IMR-90 (cell line): ENCODE results near the gene CSNK2A2. TPM values are rescaled to one million over a fixed set of nuclear protein-coding genes. Genes with fewer than 3 reads are reported as not detected.

Source experiments
- ATAC-seq: fragments of 200-7000 bp; cut with Tn5 transposase; 2 replicates; pipeline ENCODE4 v1.9.1; 2020; ENCODE audit warnings: low read depth, mild to moderate bottlenecking, moderate library complexity
- BruUV-seq: library from RNA; stranded (reverse); fragments of 400-500 nt; replicated peaks from 2 replicates; lab custom pipeline; 2021; lab: Mats Ljungman, UMichigan
- CTCF ChIA-PET: fragments of 300-600 bp; formaldehyde crosslinking; extraction: SDS; loops from one replicate; lab custom pipeline; 2021; ENCODE audit warnings: antibody characterized with exemption; lab: Yijun Ruan, JAX
- POLR2A ChIA-PET: fragments of 300-600 bp; sonication (Branson Sonifier 250); formaldehyde crosslinking; loops from one replicate; lab custom pipeline; 2022; ENCODE audit warnings: antibody characterized with exemption; ENCODE audit not compliant: unreplicated experiment; lab: Charles Lee
- DNase-seq: peaks from one replicate; pipeline ENCODE4 v3.0.0; 2013
- H2AFZ ChIP-seq: replicated peaks from 2 replicates; pipeline ENCODE3; 2013; ENCODE audit warnings: low read length, mild to moderate bottlenecking; ENCODE audit not compliant: poor library complexity
- H2AK5ac ChIP-seq: 2 replicates; pipeline ENCODE4 v1.6.1; 2013; ENCODE audit warnings: low read depth, low read length, inconsistent platforms
- H2AK9ac ChIP-seq: replicated peaks from 2 replicates; pipeline ENCODE3; 2013; ENCODE audit warnings: mild to moderate bottlenecking, low read depth, low read length, moderate library complexity; ENCODE audit not compliant: poor library complexity
- H2BK120ac ChIP-seq: 2 replicates; pipeline ENCODE4 v1.6.1; 2013; ENCODE audit warnings: low read depth, low read length, inconsistent platforms
- H2BK15ac ChIP-seq: 3 replicates; pipeline ENCODE4 v1.6.1; 2013; ENCODE audit warnings: low read depth, low read length, inconsistent platforms
- H2BK20ac ChIP-seq: 2 replicates; pipeline ENCODE4 v1.6.1; 2013; ENCODE audit warnings: low read depth, mild to moderate bottlenecking, inconsistent platforms, low read length, moderate library complexity
- H2BK5ac ChIP-seq: 2 replicates; pipeline ENCODE4 v1.6.1; 2013; ENCODE audit warnings: mild to moderate bottlenecking, low read depth, low read length, inconsistent platforms; ENCODE audit not compliant: poor library complexity, severe bottlenecking
- H3K14ac ChIP-seq: replicated peaks from 2 replicates; pipeline ENCODE4 v1.6.1; 2013; ENCODE audit warnings: low read depth, low read length, inconsistent platforms
- H3K18ac ChIP-seq: 2 replicates; pipeline ENCODE4 v1.6.1; 2013; ENCODE audit warnings: low read depth, low read length, control low read depth
- H3K23ac ChIP-seq: 2 replicates; pipeline ENCODE4 v1.6.1; 2013; ENCODE audit warnings: low read depth, low read length, inconsistent platforms
- H3K27ac ChIP-seq: 2 replicates; pipeline ENCODE4 v1.5.1; 2013; ENCODE audit warnings: mild to moderate bottlenecking, control low read depth, low read length; ENCODE audit not compliant: insufficient read depth
- H3K27me3 ChIP-seq: 2 replicates; pipeline ENCODE4 v1.6.1; 2013; ENCODE audit warnings: low read length; ENCODE audit not compliant: control insufficient read depth, insufficient read depth
- H3K36me3 ChIP-seq: 2 replicates; pipeline ENCODE4 v1.6.1; 2013; ENCODE audit warnings: low read length, mixed read lengths; ENCODE audit not compliant: control insufficient read depth, insufficient read depth
- H3K4ac ChIP-seq: 2 replicates; pipeline ENCODE4 v1.6.1; 2013; ENCODE audit warnings: low read depth, low read length, inconsistent platforms
- H3K4me1 ChIP-seq: 2 replicates; pipeline ENCODE4 v1.6.1; 2013; ENCODE audit warnings: low read length, mixed read lengths; ENCODE audit not compliant: control insufficient read depth, insufficient read depth
- H3K4me2 ChIP-seq: 2 replicates; pipeline ENCODE4 v1.6.1; 2013; ENCODE audit warnings: low read depth, mild to moderate bottlenecking, control low read depth, low read length, moderate library complexity
- H3K4me3 ChIP-seq: 2 replicates; pipeline ENCODE4 v1.5.1; 2013; ENCODE audit warnings: low read depth, mild to moderate bottlenecking, control low read depth, low read length, moderate library complexity; ENCODE audit not compliant: insufficient read depth
- H3K56ac ChIP-seq: 2 replicates; pipeline ENCODE4 v1.6.1; 2013; ENCODE audit warnings: low read length, inconsistent platforms; ENCODE audit not compliant: insufficient read depth; ENCODE audit errors: extremely low read depth
- H3K79me1 ChIP-seq, 2 experiments: 2 replicates each; pipeline ENCODE4 v1.6.1; 2013; ENCODE audit warnings: low read length in 2 of 2, inconsistent platforms in 1 of 2, low read depth in 1 of 2
- H3K9ac ChIP-seq: 2 replicates; pipeline ENCODE4 v1.6.1; 2013; ENCODE audit warnings: low read depth, low read length, control low read depth
- H3K9me1 ChIP-seq: 2 replicates; pipeline ENCODE4 v1.6.1; 2013; ENCODE audit warnings: low read length, inconsistent platforms; ENCODE audit not compliant: insufficient read depth
- H3K9me3 ChIP-seq: 2 replicates; pipeline ENCODE4 v1.6.1; 2013; ENCODE audit warnings: low read length; ENCODE audit not compliant: control insufficient read depth, insufficient read depth
- H4K20me1 ChIP-seq: 2 replicates; pipeline ENCODE4 v1.6.1; 2013; ENCODE audit warnings: low read length, inconsistent platforms; ENCODE audit not compliant: insufficient read depth
- H4K5ac ChIP-seq: 2 replicates; pipeline ENCODE4 v1.6.1; 2013; ENCODE audit warnings: mild to moderate bottlenecking, low read depth, low read length, control low read depth
- H4K8ac ChIP-seq, 2 experiments: 2 replicates each; pipeline ENCODE4 v1.6.1; 2013; ENCODE audit warnings: low read depth in 2 of 2, low read length in 2 of 2, control low read depth in 1 of 2, inconsistent platforms in 1 of 2
- H4K91ac ChIP-seq: 2 replicates; pipeline ENCODE4 v1.6.1; 2013; ENCODE audit warnings: low read depth, low read length, inconsistent platforms; ENCODE audit not compliant: insufficient read depth
- MAFK ChIP-seq: IDR thresholded peaks from 2 replicates; pipeline ENCODE4 v1.6.1; 2012; ENCODE audit warnings: low read depth, low read length, improper control_type of control experiment
- NFE2L2 ChIP-seq: fragments of 150-350 bp; IDR thresholded peaks from 2 replicates; pipeline ENCODE4 v1.6.1; 2016; ENCODE audit warnings: low read depth, mild to moderate bottlenecking, low read length
- WGBS, 2 experiments: methylation state at CpG; one replicate each; pipeline versions ENCODE4 v1.1.5 to v1.1.7; 2013; ENCODE audit warnings: missing lambda C conversion rate in 2 of 2; ENCODE audit not compliant: insufficient read length in 1 of 2; ENCODE audit errors: extremely low coverage in 2 of 2; 5-methylcytosine and 5-hydroxymethylcytosine counted together
- dilution Hi-C: fragments of 300-500 bp; cut with HindIII; formaldehyde crosslinking; loops from one replicate; pipeline ENCODE4 v1.14.3; 2018; ENCODE audit warnings: low sequenced_read_pairs; ENCODE audit not compliant: unreplicated experiment
- in situ Hi-C: fragments of 300-500 bp; cut with MboI; formaldehyde crosslinking; loops from 3 replicates; pipeline ENCODE4 v1.14.3; 2019; ENCODE audit warnings: low sequenced_read_pairs, inconsistent platforms, mixed read lengths
- intact Hi-C: fragments of 100-400 bp; cut with micrococcal nuclease; formaldehyde crosslinking; loops from 2 replicates; pipeline ENCODE4 v1.10.0; 2022
- polyA plus RNA-seq, 3 experiments: library from polyadenylated mRNA; depleted of rRNA; stranded (reverse); fragments of >200 nt; gene quantifications; 2 replicates each; pipeline ENCODE4 v1.2.3, GENCODE V29; 2012; ENCODE audit warnings: low replicate concordance in 1 of 3
- total RNA-seq: library from RNA; depleted of rRNA; stranded (reverse); fragments of >200 nt; gene quantifications from 2 replicates; pipeline ENCODE4 v1.2.3, GENCODE V29; 2012

The CSNK2A2 gene
- total and polyA plus RNA-seq, 2 of the 4 experiments (the other 2 are of a cell fraction) = 15.6 to 27.5 TPM

DNA sequence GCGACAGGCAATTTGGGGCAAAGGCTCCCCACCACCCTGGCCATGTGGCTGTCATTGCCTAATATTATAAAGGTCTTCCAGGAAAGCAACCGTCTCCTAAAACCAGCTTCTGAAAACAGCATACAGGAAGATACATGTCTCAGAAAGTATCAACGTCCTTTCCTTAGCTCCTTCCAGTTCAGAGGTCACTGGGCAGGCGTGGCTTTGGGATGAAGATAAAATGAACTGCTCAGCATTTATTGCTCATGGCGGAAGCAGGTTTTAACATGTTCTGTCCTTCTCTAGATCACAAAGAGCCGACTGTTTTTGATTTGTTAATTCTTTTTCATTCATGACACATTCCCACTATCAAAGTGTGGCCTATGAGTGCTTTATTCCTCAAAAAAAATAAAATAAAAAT is 76.8 kb downstream of the CSNK2A2 start:
- H3K9ac ChIP-seq = peak overlapping the region; percentile 6; the same call in 1 of the 2 replicates
- BruUV-seq = no TSS peak

More for the DNA sequence above, 76.8 kb downstream of the CSNK2A2 start:
- no peak for ATAC-seq
- no peak overlapping the region for H4K8ac ChIP-seq
- H2BK120ac ChIP-seq = no peak overlapping the region
- no peak overlapping the region for H4K91ac ChIP-seq
- peaks cover 2% of the 10 kb centered on the region; the same call in 1 of the 2 replicates for H3K36me3 ChIP-seq
- H4K20me1 ChIP-seq = peaks cover 75% of the 10 kb centered on the region
- ChIA-PET POLR2A (interaction anchor here (1.4 kb wide), 1 partner anchor 96 kb away, joined by 3 read pairs; no protein-coding TSS in a partner anchor), CTCF (interaction anchor here (0.6 to 2.4 kb wide), 17 partner anchors 11 to 214 kb away, joined by 3 to 17 read pairs (median 3); partner anchors contain the start of gene MMP15)
- H3K9me1 ChIP-seq = peaks cover 38% of the 10 kb centered on the region
- H2AK9ac ChIP-seq = no peak overlapping the region
- H2AK5ac ChIP-seq = no peak overlapping the region
- no peak overlapping the region for H2BK5ac ChIP-seq
- in situ Hi-C loops = loop anchor here (25.0 kb wide), 1 partner anchor 209 kb away; no protein-coding TSS in a partner anchor
- peak overlapping the region; percentile 67; the same call in 1 of the 2 replicates for H3K23ac ChIP-seq
- intact Hi-C loops = no loop called here
- H3K4me2 ChIP-seq = no peak overlapping the region; the same call in 1 of the 2 replicates
- no peaks in the 10 kb centered on the region for H3K27me3 ChIP-seq
- H2BK15ac ChIP-seq = no peak overlapping the region
- H3K18ac ChIP-seq = no peak overlapping the region
- peaks cover 26% of the 10 kb centered on the region for H3K4me1 ChIP-seq
- H3K56ac ChIP-seq = no peak overlapping the region
- no CpG with 5 or more reads among the region's 6 CpGs for WGBS, 2 experiments
- H2BK20ac ChIP-seq = no peak overlapping the region
- peaks cover 41 to 77% of the 10 kb centered on the region in 2 experiments for H3K79me1 ChIP-seq
- no peak for TF ChIP-seq NFE2L2
- TF ChIP-seq MAFK = peak; percentile 44; the same call in 1 of the 2 replicates
- H3K14ac ChIP-seq = peak overlapping the region; percentile 55; the same call in 1 of the 2 replicates
- no peak overlapping the region for H3K4ac ChIP-seq
- DNase-seq = no peak
- no peak overlapping the region for H2AFZ ChIP-seq
- H4K5ac ChIP-seq = no peak overlapping the region
- H3K27ac ChIP-seq = no peak overlapping the region
- no peak overlapping the region for H3K4me3 ChIP-seq
- dilution Hi-C loops = no loop called here
- no peaks in the 10 kb centered on the region for H3K9me3 ChIP-seq
